HG02885 (cell line): ENCODE measurements around the gene NR2F1.

ENCODE experiments used
- ATAC-seq: cut with Tn5 transposase; IDR thresholded peaks from one replicate; pipeline ENCODE4 v1.9.1; 2021; ENCODE audit warnings: mild to moderate bottlenecking; ENCODE audit not compliant: unreplicated experiment, poor library complexity

NR2F1 gene

GRCh38 chr5:93602241-93603077, 19.4 kb downstream of the NR2F1 start:
- ATAC-seq = no peak

DNA sequence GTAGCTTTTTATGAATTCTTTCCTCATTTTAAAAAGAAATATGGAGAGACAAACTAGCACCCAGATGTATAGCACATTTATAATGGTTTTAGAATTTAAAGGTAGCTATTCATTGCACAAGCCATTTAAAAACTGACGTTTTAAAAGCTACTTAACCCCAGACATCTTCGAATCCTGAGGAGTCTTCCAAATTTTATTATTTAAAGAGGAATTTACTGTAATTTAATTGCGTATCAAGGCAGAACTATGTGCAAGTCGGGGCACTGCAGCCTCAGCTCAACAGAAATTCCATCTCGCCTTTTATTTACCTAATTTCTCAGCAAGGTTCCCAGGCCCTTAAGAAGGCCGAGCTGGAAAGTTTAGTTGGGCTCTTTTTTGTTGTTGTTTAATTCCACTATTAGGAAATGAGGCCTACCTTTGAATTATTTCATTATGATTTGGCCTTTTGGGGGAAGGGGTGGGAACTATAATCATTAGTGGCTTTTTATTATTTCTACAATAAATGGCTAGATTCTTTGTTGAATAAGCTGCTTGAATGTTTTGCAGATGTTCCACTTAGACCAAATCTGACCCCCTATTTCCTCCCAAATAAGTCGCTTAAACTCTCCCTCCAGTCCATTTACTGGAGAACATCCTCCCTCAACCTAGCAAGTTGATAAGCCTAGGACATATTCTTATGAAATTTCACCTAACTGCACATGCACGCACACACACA, 20.2 kb downstream of the NR2F1 start:
- ATAC-seq = no peak

DNA sequence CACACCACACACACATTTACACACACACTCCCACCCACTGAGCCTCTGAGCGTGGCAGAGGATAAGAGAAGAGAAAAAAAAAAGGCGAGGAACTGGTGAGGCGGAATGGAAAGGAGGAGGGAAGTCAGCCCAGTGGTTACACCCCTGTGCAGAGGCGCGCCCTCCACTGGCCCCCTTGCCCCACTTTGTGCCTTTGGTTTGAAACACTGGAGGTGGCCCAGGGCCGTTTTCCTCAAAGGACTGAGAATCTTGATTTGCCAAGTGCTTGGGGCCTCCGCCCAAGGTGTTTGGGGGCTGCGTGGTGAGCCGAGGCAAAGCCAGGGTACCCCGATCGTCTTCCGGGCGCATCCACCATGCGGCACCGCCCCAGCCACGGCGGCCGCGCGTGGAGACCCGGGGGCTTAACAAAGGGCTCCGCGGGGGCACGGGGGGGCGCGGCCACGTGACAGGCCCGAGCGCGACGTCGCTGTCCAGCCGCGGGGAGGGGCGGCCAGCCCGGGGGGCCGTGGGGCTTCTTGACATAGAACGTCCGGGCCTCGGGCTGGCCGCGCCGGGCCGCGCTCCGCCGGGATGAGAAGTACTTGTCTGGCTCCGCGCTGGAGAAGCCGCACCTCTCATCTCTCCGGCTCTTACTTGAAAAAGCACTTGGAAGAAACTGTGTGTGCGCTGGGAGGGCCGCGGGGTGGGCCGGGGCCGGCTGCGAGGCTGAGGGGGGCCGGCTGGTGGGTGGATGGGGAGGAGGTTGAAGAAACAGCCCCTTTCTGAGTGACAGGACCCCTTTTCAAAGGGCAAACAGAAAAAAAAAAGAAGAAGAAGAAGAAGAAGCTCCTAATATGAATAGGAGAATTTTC, 21.0 kb downstream of the NR2F1 start:
- ATAC-seq = no peak

DNA sequence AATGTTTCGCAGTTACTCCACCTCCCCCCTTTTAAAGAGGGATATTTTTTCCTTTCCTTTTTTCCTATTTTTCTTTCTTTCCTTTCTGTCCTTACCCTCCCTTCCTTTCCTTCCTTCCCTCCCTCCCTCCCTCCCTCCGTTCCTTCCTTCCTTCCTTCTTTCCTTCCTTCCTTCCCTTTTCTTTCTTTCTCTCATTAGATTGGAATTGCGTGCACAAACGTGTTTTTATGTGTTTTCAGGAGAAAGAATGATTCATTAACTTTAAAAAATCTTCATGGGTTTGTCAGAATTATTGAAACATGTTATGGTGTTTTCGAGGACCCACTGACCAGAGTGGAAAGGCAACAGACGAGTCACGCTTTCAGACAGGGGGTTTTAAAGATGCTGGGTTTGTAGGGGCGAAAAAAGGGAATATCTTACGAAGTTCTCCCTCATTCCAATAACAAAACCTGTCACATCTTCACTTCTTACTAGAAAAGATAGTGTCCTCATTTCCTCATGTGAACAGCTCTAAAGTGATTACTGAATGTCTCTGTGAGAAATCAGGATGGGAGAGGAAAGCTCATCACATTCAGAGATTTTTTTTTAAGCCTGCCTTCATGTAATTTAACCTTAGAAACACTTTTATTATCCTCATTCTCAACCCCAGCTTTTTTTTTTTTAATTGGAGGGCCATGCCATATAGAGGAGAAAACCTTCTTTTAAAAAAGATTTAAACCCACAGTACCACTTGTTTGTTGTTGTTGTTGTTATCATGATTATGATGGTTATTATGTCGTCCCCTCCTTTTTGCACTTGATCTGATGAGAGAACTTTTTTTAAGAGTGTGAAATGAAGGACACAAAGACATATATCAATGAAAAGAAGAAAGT, 21.9 kb downstream of the NR2F1 start:
- ATAC-seq = no peak

GRCh38 chr5:93606382-93606752, 23.3 kb downstream of the NR2F1 start:
- no peak for ATAC-seq

DNA sequence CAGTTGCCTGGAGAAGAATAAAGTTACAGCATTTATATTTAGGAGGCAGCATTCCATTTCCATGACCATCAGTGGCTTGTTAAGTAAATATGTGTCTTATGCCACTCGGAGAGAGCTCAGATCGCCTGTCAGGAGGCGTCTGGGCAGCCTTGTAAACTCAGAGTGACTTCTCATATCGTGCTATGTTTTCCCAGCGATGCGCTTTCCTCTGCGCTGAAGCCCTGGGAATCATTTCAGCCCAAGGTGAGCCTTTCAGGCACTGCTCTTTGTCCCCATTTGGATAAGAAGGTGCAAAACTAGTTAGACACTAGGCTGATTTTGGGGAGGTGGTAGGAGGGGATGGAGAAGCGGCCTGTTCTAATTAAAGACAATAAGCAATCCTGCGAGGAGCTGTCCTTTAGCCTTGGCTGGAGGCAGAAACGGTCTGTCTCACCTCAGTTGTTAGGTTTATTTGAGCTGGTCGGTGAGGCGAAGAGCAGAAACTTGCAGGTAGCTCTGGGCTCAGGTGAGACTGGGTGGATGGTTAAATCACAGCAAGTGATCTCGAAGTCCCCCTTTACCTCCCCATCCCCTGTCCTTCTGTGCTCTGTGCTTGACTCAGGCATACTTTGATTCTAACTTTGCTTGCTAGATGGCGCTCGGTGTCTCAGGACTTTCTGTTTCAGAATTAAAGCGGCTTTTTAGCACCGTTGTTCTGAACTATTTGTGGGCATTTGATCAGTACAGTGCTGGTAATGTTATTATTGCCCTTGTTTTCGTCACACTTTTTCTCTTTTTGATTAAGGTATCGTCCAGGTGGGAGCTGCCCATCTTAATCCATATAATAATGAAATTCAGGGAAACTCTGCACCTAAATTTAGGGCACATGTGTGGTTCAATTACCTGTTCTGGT, 24.6 kb downstream of the NR2F1 start:
- ATAC-seq = peak; percentile 91

DNA sequence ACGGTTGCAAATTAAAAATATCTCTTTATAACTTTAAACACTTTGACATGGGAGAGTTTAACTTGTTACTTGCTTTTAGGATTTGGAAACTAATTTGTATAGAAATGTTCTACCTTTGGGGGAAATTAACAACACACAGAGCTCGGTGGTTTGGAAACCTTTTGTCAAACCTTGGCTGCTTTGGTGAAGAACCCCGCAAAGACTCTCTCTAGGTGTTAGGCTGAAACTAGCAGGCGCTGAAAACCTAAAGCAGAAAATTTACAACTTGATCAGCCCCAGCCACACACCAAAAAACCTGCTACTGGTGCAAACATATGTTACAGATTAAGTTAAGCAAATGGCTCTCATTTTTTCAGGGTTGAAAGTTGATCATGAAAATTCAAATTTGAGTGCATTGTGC, 25.8 kb downstream of the NR2F1 start:
- no peak for ATAC-seq

GRCh38 chr5:93609762-93610161, 26.7 kb downstream of the NR2F1 start:
- no peak for ATAC-seq

DNA sequence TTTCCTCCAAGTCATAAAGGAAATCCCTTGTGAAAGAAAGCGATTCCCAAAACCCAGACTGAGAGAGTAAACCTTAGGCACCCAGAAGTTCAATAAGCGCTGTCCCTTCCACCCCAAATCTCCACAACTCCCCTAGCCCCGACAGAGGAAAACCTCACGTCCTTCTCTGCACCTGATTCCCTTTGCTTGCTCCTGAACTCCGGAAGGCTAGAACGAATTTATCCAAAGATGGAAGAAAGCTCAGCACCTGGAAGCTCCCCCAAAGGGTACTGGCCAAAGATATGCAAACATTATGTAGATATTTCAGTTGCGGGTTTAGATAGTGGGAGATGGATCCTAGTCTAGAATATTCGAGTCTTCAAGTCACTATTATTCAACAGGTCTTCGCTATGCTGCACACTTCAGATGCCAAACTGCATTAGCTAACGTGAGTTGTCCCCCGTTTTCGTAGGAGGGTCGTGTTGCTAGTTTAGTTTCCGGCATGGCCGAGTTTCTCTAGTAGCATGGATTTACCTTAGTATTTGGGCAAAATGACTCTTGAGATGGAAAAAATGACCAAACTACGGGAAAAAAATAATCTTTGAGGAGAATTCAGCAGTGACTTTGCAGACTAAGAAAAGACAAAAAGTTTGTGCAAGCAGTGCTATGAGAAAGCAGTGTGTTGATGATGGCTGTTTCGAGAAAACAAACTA, 27.7 kb downstream of the NR2F1 start:
- no peak for ATAC-seq

DNA sequence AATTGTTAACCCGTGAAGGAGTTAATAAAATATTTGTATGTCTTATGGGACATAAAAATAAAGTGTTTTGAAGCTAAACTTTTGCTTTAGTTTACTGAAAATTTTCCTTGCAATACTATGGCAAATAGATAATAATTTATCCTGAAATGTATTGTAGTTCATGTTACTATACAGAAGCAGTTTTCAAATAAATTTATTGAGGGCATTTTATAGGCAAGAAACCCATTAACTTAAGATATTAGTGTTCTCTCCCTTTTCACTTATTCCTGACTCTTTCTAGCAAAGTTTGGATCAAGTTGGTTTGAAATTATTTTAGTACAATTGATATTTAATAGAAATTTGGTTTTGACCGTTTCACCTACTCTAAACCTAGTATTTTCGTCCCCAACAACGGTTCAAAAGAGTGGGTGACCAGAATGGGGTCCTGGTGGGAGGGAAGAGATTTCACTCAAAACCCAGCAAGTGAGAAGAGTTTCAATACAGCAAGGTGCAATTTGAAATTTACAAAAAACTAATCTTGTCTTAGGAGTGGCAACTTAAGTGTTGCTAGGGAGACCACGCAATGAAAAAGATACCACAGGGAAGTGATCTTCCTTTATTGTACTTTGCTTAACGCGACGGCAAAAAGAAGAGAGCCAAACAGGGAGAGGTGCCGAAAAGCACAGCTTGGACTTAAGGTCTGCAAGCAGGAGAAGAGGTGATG, 28.4 kb downstream of the NR2F1 start:
- no peak for ATAC-seq

GRCh38 chr5:93611976-93612854, 29.2 kb downstream of the NR2F1 start:
- no peak for ATAC-seq

DNA sequence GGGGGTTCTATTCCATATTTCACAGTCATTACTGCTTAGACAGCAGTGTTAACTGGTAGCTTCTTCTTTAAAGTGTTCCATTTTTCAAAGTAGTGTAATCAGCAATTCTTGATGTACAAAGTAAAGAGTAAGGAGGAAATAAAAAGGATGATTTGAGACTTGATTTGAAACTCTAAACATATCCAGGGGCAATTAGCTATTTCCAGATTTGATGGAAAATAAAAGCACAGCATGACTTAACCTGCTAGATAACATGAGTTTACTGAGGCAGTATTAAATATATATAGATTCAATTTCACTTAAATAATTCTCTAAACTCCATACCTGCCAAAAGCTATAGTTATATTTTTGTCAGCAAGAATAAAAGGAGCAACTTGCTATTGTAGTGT, 29.8 kb downstream of the NR2F1 start:
- no peak for ATAC-seq

DNA sequence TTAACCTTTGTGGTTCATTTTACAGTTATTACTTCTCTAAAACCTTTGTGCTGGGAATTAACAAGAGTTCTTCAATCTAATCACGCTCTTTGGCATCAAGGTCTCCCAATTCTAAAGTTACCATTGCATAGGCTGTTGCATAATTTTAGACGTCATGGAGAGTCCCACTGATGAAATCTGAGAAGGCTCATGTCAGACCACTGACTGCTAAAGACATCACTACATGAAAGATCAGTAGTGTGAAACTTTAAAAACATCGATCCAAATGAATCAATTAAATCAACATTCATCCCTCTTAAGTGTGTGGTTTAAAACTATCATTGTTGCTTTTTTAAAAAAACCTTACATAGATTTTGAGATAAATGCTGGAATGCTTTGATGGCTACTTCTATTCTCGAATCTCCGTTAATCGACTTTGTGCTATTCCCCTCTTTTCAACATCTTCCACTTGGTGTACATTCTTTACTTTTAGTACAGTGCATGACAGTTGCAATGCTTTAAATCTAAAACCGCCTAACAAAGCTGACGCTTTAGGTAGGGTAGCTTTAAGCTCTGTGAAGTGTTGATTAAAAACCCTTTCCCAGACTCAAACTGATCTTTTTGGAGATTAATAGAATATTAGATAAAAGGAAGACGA, 33.6 kb downstream of the NR2F1 start:
- no peak for ATAC-seq

DNA sequence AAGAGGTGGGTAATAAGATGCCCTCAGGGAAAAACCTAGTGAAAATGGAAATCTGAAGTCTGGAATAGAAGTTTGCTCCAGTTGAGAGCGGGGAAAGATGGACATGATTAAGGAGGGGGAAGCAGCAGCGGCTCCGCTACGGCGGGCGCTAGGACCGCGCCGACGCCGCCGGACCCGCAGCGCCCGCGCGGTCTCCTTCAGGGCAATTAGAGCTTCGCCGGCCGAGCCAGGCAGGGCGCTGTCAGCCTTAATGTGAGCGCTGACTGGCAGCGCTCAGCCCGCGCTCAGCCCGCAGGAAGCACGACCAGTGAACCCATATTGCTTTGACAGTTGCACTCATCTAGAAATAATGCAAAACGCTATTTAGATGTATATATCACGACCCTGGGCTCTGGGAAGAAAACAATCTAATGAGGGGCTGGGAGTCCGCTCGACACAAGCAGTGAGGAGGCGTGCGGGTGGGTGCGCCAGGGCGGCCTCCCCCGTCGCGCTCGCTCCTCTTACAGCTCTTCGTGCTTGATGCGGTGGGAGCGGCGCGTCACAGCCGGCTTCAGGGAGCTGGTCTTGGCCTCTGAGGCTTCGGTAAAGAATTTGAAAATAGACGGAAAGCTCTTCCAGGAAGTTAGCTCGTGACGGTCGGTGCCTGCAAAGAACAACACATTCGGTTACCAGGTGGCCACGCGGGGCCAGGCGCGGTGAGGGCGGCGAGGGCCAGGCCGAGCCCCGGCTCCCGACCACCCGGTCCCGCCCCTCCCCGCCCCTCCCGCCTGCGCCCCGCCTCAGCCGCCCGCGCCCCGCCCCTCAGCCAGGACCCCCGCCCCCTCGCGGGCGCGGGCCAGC, 37.7 kb downstream of the NR2F1 start:
- peak; percentile 97 for ATAC-seq

DNA sequence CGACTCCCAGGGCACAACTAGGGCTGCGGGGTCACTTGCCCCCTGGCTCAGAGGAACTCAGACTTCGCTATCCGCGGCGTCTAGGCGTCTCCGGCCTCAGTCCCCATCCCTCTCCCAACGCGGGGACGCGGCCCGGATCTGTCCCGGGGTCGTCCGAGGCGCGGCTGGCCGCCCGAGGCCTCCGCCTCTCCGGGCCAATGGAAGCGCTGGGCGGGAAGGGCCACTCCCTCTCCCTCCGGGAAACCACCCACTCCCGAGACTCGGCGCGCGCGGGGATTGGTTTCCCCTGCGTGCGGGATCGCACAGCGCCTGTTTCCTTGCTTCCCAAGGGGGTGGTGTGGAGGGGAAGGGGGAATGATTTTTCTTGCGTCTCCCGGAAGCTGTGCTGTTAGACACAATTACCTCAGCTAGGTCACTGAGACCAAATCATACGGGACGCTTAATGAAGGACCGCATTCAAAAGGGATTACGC, 38.3 kb downstream of the NR2F1 start:
- no peak for ATAC-seq
